Activated CD4-positive, alpha-beta T cell treated with anti-CD3 and anti-CD28 coated beads, Interleukin-10, Interleukin-2, amounts not matched to agents 100 ng/mL and 50 ng/mL, durations not matched to agents 16 hours and 8 hours (primary cell): ENCODE data around the gene C16orf90.

Source experiments
- DNase-seq: peaks from one replicate; pipeline ENCODE4 v3.0.0-alpha.2; 2020

Gene C16orf90, protein sequence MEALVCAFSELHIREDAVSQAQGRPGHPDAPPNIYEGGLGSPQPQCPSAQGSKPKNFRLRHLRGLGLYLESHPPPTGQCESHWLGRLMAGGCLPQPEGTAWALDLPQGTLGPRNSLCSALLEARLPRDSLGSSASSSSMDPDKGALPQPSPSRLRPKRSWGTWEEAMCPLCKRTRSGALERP

DNA sequence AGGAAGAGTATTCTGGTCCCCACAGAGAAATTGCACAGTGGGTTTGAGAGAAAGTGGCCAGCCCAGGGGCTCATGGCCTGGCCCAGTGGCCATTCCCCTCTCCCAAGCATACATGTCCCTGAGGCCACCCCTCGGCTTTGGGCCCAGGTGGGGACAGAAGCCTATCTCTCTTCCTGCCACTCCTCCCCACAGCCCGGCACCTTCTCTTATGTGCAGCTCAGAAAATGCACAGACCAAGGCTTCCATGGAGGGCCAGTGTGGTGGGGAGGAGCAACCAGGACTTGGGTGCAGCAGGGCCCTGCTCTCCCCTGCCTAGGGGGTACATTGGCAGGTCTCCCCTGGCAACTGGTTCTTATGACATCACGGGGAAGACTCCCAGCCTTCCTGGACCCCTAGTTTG is at the start of gene C16orf90:
C16orf90 (minus strand) TSS at position 314 of the 400 bp plus-strand sequence; CDS start at position 246, 68 bp downstream.
- DNase-seq = no peak

GRCh38 chr16:3542601-3543373 is 47.5 kb upstream of the C16orf90 start:
- no peak for DNase-seq

- DNase-seq = no peak
Measured at GRCh38 chr16:3541527-3542155, 46.4 kb upstream of the C16orf90 start.

DNA sequence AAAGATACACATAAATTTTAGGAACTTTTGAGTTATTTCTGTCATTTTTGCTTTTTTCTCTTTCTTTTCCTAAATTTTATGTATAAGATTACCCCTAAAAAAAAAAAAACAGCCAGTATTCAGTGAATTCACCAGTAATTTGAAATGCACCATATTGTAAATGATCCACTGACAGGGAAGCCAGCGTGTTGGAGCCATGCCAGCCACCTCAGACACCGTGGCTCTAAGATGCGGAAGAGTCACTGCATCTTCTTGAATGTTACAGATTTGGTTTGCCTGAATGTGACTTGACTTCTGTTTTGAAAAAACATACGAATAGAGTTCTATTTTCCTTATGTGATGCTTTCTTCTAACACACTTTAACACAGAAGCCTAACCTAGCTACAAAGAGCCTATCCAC is 42.9 kb upstream of the C16orf90 start:
- DNase-seq = no peak

GRCh38 chr16:3536851-3537250 is 41.6 kb upstream of the C16orf90 start:
- DNase-seq = no peak

DNA sequence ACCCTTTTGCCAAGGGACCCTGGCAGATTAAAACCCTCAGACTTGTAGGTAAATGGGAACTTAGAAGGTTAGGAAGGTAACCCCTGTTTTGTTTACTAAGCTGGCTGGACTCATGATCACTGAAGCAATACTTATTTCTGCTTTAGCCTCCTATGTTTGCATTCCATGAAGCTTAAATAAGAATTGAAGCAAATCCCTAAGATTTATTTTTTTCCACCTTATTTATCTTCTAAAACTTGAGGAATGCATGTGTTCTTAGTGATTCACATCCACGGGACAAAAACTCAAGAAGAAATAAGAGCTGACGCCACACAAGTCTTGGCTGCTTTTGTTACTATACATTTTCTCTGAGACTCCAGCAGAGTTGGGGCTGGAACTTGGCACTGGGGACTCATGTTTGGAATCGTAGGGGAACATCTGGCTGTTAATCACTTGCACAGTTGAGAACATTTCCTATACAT is 41.0 kb upstream of the C16orf90 start:
- DNase-seq = no peak

- no peak for DNase-seq
Measured at GRCh38 chr16:3534126-3534525, 38.8 kb upstream of the C16orf90 start.

GRCh38 chr16:3532741-3533140 is 37.5 kb upstream of the C16orf90 start:
- no peak for DNase-seq

DNA sequence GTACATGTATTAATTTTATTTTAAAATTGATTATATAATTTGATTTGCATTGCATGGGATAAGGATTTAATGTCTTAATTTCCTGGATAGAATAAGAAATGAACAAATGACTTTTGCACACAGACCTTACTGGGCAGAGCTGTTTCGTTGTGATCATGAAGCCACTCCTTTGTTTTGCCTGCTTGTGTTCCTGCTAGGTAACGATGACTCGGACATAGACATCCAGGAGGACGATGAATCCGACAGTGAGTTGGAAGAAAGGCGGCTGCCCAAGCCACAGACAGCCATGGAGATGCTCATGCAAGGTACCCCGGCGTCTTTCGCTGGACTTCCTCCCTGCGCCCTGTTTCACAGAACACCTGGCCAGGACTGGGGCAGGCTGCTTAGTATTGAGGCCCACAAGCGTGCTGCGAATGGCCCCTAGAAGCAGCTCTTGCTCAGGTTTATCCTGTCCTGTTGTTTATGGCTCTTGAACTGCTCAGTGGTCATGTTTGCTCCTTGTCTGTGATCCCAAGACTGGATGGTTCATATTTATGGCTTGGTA is 35.2 kb upstream of the C16orf90 start:
- DNase-seq = no peak

GRCh38 chr16:3529175-3529574 is 33.9 kb upstream of the C16orf90 start:
- DNase-seq = no peak

DNA sequence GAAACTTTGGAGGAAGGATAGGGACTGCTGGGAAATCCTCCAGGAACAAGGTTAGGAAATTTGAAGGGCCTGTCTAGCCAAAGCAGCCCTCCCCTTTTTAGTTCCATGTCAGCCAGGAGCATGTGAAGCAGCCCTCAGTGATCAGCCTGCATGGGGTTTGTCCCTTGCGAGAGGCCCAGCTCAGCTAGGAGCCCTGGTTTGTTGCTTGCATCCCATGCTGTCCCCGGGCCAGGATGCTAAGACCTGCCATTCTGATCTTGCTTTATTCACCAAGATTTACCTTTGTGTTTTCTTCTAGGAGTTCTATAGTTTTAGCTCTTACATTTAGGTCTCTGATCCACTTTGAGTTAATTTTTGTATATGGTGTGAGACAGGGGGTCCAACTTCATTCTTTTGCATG is 33.1 kb upstream of the C16orf90 start:
- DNase-seq = no peak

DNA sequence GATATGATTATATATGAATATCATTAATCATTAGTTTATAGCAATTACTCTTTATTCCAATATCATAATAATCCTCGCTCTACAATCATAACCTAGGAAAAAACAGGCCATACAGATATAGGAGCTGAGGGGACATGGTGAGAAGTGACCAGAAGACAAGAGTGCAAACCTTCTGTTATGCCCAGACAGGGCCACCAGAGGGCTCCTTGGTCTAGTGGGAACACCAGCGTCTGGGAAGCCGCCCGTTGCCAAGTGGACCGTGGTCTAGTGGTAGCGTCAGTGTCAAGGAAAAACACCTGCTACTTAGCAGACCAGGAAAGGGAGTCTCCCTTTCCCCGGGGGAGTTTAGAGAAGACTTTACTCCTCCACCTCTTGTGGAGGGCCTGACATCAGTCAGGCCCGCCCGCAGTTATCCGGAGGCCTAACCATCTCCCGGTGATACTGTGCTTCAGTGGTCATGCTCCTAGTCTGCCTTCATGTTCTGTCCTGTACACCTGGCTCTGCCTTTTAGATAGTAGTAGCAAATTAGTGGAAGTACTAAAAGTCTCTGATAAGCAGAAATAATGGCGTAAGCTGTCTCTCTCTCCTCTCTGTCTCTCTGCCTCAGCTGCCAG is 32.0 kb upstream of the C16orf90 start:
- peak; percentile 70 for DNase-seq

- no peak for DNase-seq
Measured at GRCh38 chr16:3525951-3526350, 30.7 kb upstream of the C16orf90 start.

GRCh38 chr16:3523281-3523680 is 28.0 kb upstream of the C16orf90 start:
- DNase-seq = no peak

DNA sequence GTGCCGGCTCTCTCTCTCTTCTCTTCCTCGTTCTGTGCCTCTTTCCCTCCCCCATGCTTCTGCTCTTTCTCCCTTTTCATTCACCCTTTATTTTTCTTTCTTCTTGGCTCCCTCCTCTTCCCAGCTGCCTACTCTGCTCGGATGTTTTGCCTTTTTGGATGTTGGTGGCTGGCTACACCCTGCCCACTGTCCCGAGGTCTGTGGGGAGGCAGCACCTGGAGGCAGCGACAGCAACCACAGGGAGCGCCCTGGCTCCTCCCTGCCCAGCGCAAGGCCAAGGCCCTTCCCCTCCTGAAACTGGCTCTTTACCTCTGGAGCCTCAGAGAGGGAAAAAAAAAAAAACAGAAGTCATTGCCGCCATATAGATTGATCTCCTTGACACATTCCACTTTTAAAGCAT is 25.6 kb upstream of the C16orf90 start:
- DNase-seq = no peak

DNA sequence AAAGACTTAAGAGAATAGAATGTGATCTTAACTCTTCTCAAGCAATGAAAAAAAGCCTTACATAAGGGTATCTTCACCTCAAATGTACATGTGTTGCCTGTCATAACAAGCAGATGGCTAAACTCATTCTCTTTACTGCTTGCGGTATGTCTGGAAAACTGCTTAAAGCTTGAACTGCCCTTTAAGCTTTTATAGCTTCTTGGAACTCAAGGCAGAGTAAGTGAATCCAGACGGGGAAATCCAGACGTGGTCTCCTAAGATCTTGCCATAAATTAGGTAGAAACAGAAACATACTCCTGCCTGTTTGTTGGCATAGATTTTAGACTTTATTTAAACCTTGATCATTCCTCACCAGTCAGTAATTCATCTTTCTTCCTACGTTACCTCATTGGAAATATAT is 25.1 kb upstream of the C16orf90 start:
- no peak for DNase-seq

DNA sequence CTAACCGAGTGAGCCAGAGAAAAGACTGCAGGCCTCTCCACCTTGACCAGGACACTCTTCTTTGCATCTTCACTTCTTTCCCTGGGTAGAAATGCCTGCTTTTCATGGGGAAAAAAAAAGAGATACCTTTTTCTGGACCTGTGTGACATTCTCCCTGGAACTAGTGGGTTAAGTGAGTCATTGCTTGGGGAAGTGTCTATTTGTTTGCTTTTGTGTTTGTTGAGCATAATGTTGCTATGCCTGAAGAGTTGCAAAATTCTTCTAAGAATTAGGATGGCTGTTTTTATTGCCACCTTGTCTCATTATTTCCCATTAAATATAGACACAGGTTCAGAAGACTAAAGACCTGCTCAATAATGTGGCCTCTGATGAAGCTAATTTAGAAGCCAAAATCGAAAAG is 24.3 kb upstream of the C16orf90 start:
- no peak for DNase-seq

- DNase-seq = no peak
Measured at GRCh38 chr16:3518986-3519348, 23.7 kb upstream of the C16orf90 start.

DNA sequence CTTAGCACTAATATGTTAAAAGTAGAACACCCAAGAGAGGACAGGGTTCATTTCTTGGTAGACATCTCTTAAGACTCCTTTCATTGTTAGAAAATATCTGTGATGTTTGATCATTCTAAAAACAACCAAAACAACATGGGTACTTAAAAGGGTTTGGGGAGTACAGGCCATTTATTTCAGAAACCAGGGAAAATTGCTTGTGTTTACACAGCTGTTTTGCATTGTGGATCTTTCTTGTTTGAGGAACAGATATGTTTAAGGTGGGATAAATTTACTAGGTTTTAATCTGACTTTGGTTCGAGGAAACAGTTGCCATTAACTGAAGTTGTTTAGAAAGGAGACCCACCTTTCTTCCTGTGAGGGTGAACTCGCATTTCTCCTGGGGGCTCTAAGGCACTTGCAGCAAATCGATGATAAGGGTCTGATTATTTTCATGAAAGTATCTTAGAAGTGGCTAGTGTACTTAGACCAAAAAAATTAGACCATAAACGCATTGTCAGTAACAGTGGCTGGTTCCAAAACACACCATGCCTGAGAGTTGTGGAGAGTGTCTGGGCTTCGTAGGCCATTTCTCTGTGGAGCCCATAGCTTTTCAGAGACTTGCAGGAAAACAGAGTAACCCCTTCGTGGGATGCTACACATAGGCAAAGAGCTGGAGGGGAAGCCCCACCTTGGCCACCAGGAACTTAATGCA is 23.1 kb upstream of the C16orf90 start:
- DNase-seq = no peak

DNA sequence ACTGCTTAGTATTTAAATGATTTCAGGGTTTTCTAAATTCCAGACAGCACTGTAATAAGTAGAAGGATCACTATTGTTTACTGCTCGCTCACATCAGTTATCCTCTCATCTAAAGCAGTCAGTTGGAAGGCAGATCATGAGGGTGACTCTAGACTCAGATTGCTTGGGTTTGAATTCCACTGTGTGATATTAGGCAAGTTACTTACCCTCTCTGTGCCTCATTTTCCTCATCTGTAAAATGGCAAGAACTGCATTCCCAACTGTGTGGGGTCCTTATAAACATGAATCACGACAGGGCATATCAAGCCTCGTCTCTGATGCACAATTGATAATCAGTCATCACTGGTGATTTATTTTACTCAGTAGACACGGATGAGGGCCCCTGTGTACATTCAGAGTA is 20.6 kb upstream of the C16orf90 start:
- DNase-seq = no peak

DNA sequence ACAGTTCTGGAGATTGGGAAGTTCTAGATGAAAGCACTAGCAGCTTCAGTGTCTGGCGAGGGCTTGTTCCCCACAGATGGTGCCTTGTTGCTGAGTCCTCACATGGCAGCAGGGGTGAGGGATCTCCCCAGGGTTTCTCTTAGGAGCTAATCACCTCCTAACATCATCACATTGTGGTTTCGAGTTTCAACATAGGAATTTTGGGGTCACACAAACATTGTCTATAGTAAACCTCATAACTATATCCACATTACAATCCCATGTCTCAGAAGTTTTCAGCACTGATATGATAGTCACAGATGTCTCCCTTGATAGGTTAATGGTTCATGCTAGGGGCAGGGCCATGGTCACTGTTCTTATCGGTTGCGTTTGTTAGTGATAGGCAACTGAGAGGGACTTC is 19.3 kb upstream of the C16orf90 start:
- DNase-seq = no peak

- DNase-seq = no peak
Measured at GRCh38 chr16:3513892-3514583, 18.7 kb upstream of the C16orf90 start.
